HG03095 (cell line): Measurements from ENCODE around the gene ALKBH5.

Experiments used
- ATAC-seq: cut with Tn5 transposase; IDR thresholded peaks from one replicate; pipeline ENCODE4 v1.9.1; 2021; ENCODE audit warnings: moderate library complexity; ENCODE audit not compliant: unreplicated experiment

ALKBH5 gene

DNA sequence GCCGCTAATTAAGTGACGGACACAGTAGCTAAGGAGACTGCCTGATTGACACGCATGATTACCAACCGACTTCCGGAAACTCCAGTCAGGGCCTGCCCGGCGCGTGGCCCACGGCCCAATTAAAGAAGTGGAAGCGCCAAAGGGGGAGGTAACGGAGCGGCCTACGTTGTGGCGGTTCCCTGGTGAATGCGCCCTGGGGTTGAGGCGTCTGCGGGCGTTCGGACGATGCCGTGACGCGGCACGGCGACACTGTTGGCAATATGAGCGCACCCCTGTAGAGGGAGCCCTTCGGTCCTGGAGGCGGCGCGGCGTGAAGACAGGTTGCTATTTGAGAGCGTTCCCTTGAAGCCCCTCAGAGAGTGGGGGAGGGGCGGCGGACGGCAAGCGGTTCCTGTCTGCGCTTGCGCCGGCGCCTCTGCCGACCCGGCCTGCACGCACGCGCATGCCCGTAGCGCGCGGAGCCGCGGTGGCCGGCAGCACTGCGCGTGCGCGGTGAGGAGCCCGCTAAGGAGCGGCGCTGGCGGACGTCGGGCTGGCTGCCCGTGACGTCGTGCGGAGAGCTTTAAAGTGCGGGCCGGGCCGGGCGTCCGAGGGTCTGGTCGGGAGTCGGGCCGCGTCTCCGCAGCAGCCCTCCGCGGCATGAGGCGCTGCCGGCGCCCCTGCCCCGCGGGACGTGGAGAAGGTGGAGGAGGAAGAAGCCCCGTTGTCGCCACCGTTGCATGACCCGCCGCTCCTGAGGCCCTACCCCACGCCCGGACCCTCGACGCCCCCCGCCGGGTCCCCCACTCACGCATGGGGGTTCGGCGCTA, at the start of gene ALKBH5:
Gene ALKBH5 (plus strand): TSS at position 495 of the 809 bp plus-strand sequence. CDS start 416 bp downstream, outside the sequence.
- ATAC-seq = peak; percentile 71

DNA sequence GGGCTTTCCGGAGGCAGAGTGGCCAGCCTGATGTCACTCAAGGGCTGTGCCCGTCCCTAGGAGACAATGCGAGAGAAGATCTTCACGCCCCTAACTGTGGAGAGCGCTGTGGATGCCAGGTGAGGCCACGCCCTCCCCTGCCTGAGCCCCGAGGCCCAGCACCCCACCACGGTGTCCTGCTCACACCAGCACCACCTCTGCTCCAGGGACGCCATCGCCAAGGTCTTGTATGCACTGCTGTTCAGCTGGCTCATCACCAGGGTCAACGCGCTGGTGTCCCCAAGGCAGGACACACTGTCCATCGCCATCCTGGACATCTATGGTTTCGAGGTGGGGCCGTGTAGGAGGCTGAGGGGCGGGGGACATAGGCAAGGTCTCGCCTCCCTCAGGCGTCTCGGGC, 47.3 kb upstream of the ALKBH5 start:
- no peak for ATAC-seq

GRCh38 chr17:18138065-18138749, 45.4 kb upstream of the ALKBH5 start:
- no peak for ATAC-seq

GRCh38 chr17:18139092-18139491, 44.5 kb upstream of the ALKBH5 start:
- ATAC-seq = no peak

DNA sequence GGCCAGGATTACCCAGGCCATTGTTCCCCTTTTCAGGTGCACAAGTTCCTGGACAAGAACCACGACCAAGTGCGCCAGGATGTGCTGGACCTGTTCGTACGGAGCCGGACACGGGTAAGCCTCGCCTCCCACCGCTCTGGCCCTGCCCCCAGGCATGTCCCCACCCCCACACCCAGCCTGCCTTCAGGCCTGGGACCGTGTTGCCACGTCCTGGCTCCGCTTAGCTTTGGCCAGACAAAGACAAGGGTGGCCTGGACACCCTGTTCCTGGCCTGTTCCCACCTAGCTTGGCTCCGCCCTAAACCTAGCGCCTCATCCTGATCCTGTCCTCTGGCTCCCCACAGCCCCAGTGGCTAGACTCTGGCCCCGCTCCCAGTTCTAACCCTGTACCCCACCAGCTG, 44.1 kb upstream of the ALKBH5 start:
- ATAC-seq = no peak

- ATAC-seq = no peak
Measured at GRCh38 chr17:18139949-18140348, 43.7 kb upstream of the ALKBH5 start.

- ATAC-seq = no peak
Measured at GRCh38 chr17:18140648-18141047, 43.0 kb upstream of the ALKBH5 start.

- ATAC-seq = no peak
Measured at GRCh38 chr17:18141210-18141803, 42.3 kb upstream of the ALKBH5 start.

- no peak for ATAC-seq
Measured at GRCh38 chr17:18142417-18142816, 41.2 kb upstream of the ALKBH5 start.

DNA sequence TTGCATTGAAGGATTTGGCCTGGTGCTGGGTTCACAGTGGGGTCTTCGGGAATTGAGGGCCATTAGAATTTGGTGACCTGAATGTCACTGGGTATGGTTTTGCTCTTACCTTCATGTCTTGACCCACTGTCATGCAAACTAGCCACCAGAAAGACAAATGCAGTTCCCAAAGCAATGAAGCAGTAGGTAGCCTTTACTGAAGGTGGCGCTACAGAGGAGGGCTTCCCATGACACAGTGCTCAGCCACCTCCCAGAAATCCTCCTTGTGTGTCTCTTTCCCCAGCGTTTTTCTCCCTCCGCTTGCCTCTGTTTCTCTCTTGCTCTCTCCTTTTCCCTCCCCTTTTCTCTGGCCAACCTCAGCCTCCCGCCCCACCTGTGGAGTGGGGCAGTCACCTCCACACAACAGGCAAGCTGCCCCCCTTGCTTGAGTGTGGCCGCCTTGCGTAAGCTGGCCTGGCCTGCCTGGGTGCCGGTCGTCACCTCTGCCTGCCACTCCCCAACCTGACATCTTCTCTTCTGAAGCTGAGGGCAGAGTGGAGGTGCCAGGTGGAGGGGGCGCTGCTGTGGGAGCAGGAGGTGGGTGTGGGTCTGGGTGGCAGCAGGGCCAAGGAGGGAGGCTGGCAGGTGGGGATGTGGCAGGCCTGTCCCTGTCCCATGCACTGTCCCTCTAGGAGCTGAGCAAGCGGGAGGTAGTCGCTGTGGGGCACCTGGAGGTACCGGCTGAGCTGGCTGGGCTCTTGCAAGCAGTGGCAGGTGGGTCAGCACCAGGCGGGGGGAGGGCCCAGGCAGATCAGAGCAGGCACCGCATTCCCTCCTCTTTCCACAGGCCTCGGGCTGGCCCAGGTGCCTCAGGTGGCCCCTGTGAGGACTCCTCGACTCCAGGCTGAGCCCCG, 40.3 kb upstream of the ALKBH5 start:
- ATAC-seq = no peak

DNA sequence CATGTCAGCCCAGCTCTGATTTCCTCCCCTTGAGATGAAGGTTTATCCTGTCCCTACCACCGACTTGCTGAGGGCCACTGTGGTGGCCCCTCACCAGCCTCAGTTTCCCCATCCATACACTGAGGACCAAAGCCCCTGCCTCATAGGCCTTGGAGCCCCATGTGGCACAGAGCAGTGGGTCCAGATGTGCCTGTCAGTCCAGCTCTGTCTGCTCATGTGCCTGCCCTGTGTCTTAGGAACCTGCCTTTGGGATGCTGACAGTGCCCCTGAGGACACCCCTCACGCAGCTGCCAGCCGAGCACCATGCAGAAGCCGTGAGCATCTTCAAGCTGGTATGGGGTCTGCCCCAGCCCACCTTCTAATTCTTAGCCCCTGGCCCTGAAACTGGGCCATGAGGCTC, 39.4 kb upstream of the ALKBH5 start:
- ATAC-seq = no peak

DNA sequence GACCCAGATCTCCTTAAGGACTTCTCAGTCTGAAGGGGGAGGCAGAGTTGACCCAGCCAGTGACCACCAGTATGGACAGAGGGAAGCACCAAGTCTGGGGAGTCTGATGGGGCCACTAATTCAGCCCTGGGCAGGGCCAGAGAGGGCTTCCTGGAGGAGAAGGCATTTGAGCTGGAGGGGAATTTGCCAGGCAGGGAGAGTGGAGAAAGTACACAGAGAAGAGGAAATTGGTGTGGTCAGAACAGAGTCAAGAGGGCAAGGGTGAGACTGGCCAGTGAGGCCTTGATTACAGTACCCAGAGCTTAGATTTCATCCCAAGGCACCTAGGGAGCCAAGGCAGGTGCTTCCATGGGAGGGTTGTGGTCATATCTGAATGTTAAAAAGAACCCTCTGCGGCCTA, 38.8 kb upstream of the ALKBH5 start:
- no peak for ATAC-seq

GRCh38 chr17:18145811-18146210, 37.8 kb upstream of the ALKBH5 start:
- no peak for ATAC-seq

DNA sequence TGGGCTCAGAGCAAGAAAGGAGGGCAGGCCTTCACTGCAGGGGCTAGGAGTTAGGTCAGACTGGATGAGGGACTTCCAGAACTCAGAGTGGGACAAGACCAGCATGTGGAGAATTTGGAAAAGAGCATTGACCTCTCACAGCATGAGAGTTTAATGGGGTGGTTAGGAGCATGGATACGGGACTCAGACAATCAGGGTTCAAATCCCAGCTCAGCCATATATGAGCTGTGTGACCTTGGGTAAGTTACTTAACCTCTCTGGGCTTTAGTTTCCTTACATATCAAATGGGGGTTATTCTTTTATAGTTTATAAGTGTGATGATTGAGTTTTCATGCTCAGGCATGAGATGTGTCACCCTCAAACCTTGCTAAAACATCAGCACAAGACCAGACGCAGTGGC, 37.4 kb upstream of the ALKBH5 start:
- no peak for ATAC-seq

GRCh38 chr17:18146980-18147379, 36.6 kb upstream of the ALKBH5 start:
- ATAC-seq = no peak

DNA sequence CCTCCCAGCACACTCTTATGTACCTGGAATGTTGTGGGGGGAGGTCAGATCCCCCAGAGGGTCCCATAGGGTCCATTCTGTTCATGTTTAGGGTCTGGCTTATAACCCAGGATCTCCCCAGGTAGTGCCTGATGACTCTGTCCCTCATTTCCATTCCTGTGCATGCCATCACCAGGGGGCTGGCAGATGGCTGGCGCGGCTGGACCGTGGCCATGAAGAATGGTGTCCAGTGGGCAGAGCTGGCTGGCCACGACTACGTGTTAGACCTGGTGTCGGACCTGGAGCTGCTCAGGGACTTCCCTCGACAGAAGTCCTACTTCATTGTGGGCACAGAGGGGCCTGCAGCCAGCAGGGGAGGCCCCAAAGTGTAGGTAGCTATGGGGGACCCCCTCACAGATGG, 35.0 kb upstream of the ALKBH5 start:
- no peak for ATAC-seq

DNA sequence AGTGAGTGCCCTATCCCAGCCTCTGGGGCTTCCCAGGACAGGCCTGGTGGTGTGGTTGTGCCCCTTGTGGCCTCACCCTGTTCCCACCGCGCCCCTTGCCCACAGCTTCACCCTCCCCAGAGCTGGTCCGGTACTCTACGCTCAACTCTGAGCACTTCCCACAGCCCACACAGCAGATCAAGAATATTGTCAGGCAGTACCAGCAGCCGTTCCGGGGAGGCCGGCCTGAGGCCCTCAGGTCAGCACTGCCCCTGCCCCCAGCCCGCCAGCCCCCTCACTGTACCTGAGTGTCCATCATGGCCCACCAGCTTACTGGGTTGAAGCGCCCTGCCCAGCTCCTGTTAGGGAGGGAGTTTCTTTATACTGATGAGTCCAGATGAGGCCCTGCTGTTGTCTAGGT, 32.3 kb upstream of the ALKBH5 start:
- ATAC-seq = no peak

DNA sequence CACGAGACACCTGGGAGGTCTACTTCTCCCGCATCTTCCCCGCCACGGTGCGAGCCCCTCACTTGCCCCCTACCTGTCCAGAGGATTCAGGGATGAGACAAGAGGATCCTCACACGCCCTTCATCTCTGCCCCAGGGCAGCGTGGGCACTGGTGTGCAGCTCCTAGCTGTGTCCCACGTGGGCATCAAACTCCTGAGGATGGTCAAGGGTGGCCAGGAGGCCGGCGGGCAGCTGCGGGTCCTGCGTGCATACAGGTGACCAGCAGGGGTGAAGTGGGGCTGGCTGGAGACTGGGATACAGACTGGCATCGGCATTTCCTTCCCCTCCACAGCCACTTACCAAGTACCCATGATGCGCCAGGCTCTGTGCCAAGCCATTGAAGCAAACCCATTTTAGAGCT, 28.4 kb upstream of the ALKBH5 start:
- ATAC-seq = no peak

DNA sequence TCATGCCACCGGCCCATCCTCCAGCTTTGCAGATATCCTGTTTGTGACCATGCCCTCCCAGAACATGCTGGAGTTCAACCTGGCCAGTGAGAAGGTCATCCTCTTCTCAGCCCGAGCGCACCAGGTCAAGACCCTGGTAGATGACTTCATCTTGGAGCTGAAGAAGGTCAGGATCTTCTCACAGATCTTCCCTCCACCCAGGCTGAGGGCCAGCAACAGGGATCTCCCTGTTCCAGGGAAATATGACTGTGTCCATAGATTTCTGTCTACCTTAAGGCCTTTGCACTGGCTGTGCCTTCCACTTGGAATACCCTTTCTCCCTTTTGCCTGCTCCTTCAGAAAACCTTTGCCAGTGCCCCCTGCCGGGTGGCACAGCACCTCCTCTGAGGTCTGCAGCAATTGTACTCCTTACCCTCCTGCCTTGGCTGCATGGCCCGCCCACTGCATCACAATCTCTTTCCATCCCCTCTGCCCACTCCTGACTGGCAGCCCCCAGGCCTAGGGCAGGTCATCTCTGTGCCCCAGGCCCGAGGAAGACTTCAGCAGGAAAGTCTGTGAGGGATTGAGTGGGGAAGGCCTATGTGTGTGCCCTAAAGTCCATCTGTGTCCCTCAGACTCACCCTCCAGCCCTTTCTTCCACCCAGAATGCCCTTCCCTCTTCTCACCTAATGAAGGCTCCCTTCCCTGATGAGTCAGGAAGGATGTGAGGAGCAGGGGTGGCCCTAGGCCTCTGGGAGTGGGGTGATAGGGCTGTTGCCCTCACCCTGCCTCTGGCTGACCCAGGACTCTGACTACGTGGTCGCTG, 27.3 kb upstream of the ALKBH5 start:
- no peak for ATAC-seq

DNA sequence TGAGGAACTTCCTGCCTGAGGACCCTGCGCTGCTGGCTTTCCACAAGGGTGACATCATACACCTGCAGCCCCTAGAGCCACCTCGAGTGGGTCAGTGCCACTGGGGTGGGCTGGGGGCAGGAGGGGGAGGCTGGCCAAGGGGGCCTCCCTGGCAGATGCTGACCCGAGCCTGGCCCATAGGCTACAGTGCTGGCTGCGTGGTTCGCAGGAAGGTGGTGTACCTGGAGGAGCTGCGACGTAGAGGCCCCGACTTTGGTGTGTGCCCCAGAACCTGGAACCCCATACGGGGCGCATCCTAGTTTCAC, 26.7 kb upstream of the ALKBH5 start:
- no peak for ATAC-seq
